Fibroblast of villous mesenchyme (primary cell): ENCODE results near the gene GABRP. TPM values are rescaled to one million over a fixed set of nuclear protein-coding genes. Genes with fewer than 3 reads are reported as not detected.

Experiments
- DNase-seq: peaks from one replicate; pipeline ENCODE4 v3.0.0-alpha.2; 2010; ENCODE audit warnings: low read depth
- H3K4me3 ChIP-seq: 2 replicates; pipeline ENCODE4 v1.5.1; 2011; ENCODE audit warnings: low read depth, mild to moderate bottlenecking, low read length
- CTCF ChIP-seq: IDR thresholded peaks from 2 replicates; pipeline ENCODE4 v1.5.1; 2012; ENCODE audit warnings: low read depth, mild to moderate bottlenecking, low read length; ENCODE audit not compliant: insufficient read depth
- total RNA-seq: library from RNA; depleted of rRNA; stranded (reverse); fragments of >200 nt; gene quantifications from 2 replicates; pipeline ENCODE4 v1.2.3, GENCODE V29; 2012

Gene GABRP
- total RNA-seq, 1 donor, result not detected

GRCh38 chr5:170788626-170789304 lies 5.2 kb downstream of the GABRP start:
- no peak for DNase-seq
- H3K4me3 ChIP-seq, result no peak overlapping the region
- no peak for TF ChIP-seq CTCF

GRCh38 chr5:170791325-170791954 lies 7.9 kb downstream of the GABRP start:
- no peak overlapping the region for H3K4me3 ChIP-seq
- DNase-seq, result peak; percentile 68
- peak; percentile 65 for TF ChIP-seq CTCF

- TF ChIP-seq CTCF, result no peak
- H3K4me3 ChIP-seq, result no peak overlapping the region
- DNase-seq, result no peak
Observed at GRCh38 chr5:170792878-170793277, 9.4 kb downstream of the GABRP start.

GRCh38 chr5:170795154-170795553 lies 11.6 kb downstream of the GABRP start:
- H3K4me3 ChIP-seq, result no peak overlapping the region
- DNase-seq, result no peak
- no peak for TF ChIP-seq CTCF

- TF ChIP-seq CTCF, result no peak
- DNase-seq, result no peak
- no peak overlapping the region for H3K4me3 ChIP-seq
Observed at GRCh38 chr5:170805666-170806065, 22.1 kb downstream of the GABRP start.

GRCh38 chr5:170809551-170809950 lies 26.0 kb downstream of the GABRP start:
- H3K4me3 ChIP-seq, result no peak overlapping the region
- TF ChIP-seq CTCF, result peak; percentile 71
- peak; percentile 72 for DNase-seq

- H3K4me3 ChIP-seq, result no peak overlapping the region
- no peak for TF ChIP-seq CTCF
Observed at GRCh38 chr5:170811719-170812118, 28.2 kb downstream of the GABRP start.

More at GRCh38 chr5:170811719-170812118, 28.2 kb downstream of the GABRP start:
- DNase-seq, result no peak
